Heart left ventricle (tissue), 16 donors: Measurements from ENCODE around the gene CSF1R. TPM values are rescaled to one million over a fixed set of nuclear protein-coding genes. Genes with fewer than 3 reads are reported as not detected.

ENCODE experiments used
- ATAC-seq, 4 donors: fragments of 200-7000 bp; cut with Tn5 transposase; one replicate each; pipeline ENCODE4 v1.9.1; 2020 to 2022; ENCODE audit warnings: moderate library complexity in 4 of 4, mild to moderate bottlenecking in 3 of 4, moderate number of reproducible peaks in 1 of 4
- DNase-seq, 5 donors: peaks; one replicate each; pipeline ENCODE4 v3.0.0-alpha.2; 2020
- H3K27ac ChIP-seq, 12 donors: fragments of 200-600 bp; sonication (generic) in 4 of 12; one replicate each; pipeline versions ENCODE4 v1.5.0 to v1.8.0; 2016 to 2022; ENCODE audit warnings: mild to moderate bottlenecking in 2 of 12
- H3K27me3 ChIP-seq, 9 donors: fragments of 200-600 bp; sonication (generic) in 2 of 9; one replicate each; pipeline versions ENCODE4 v1.5.1 to v1.8.0; 2016 to 2022; ENCODE audit warnings: mild to moderate bottlenecking in 3 of 9
- H3K36me3 ChIP-seq, 9 donors: fragments of 200-600 bp; sonication (generic) in 2 of 9; one replicate each; pipeline versions ENCODE4 v1.5.0 to v1.8.0; 2018 to 2022; ENCODE audit warnings: mild to moderate bottlenecking in 2 of 9
- H3K4me1 ChIP-seq, 12 donors: fragments of 200-600 bp; sonication (generic) in 4 of 12; one replicate each; pipeline versions ENCODE4 v1.5.0 to v1.8.0; 2016 to 2022; ENCODE audit warnings: mild to moderate bottlenecking in 3 of 12
- H3K4me3 ChIP-seq, 12 donors: fragments of 200-600 bp; sonication (generic) in 4 of 12; one replicate each; pipeline versions ENCODE4 v1.5.0 to v1.8.0; 2017 to 2022; ENCODE audit warnings: mild to moderate bottlenecking in 9 of 12, moderate library complexity in 4 of 12
- H3K9me3 ChIP-seq, 12 donors: fragments of 200-600 bp; sonication (generic) in 4 of 12; one replicate each; pipeline versions ENCODE4 v1.5.0 to v1.8.0; 2016 to 2022; ENCODE audit warnings: mild to moderate bottlenecking in 1 of 12
- POLR2A ChIP-seq, 2 donors: fragments of 450-650 bp; IDR thresholded peaks; one replicate each; pipeline ENCODE4 v1.6.1; 2017; ENCODE audit warnings: antibody characterized with exemption in 2 of 2, mild to moderate bottlenecking in 2 of 2, moderate library complexity in 2 of 2
- WGBS, 4 donors: extraction: QIAGEN DNeasy Blood & Tissue Kit in 2 of 4; methylation state at CpG; one replicate each; pipeline versions ENCODE4 v1.1.5 to v1.1.7; 2013 to 2018; 5-methylcytosine and 5-hydroxymethylcytosine counted together
- intact Hi-C, 10 donors: fragments of 100-400 bp; cut with DNase I; formaldehyde crosslinking; loops; one replicate each; pipeline versions ENCODE4 v1.11.1 to v1.14.2; 2022
- polyA plus RNA-seq, 2 donors: library from polyadenylated mRNA; stranded (reverse); fragments of 200-250 nt; gene quantifications; one replicate each; pipeline ENCODE4 v1.2.3, GENCODE V29; 2013
- total RNA-seq, 9 donors: library from RNA; depleted of rRNA in 2 of 9; stranded (reverse); fragments of >200 nt in 2 of 9; fragmentation: NEBNext Ultra II Directional in 3 of 9; extraction: Animal tissue kit (Norgen Biotek cat#: 25700) in 3 of 9; gene quantifications; one replicate each; pipeline versions ENCODE4 v1.1.0 to v1.2.4, GENCODE V29; 2016 to 2023
- TF ChIP-seq, protein P1 (sequence below), 12 donors: fragments of 200-600 bp; sonication (generic) in 4 of 12; IDR thresholded peaks; one replicate each; pipeline versions ENCODE4 v1.5.0 to v1.8.0; 2018 to 2022; ENCODE audit warnings: antibody characterized with exemption in 12 of 12, mild to moderate bottlenecking in 5 of 12
- donor health status: ischemic (EF 13 %, LVEDD 7.1; RV severe dilation, severe dysfunction).
- donor health status: healthy with polysubstance abuse.
- donor health status: DM: no; HTN: yes; CAD: no.
- donor health status: DM: no; HTN: no; CAD: no.
- donor health status: ischemic (EF 25% LVEDD 6.9; RV normal size, moderate dysfunction).
- donor health status: ischemic (EF 25% LVEDD 5.7; RV mildly dilated, moderate dysfunction).
- donor health status: healthy.
- donor health status: DM: yes; HTN: yes; CAD: no.
- donor health status: ischemic (EF 35%, LVEDD 5.7; RV mildly dilated, moderate dysfunction).
- donor health status: nonischemic (EF 11% LVEDD 7.7; RV severe dilation, severe dysfunction).
- donor health status: DM: yes; HTN: yes; CAD: no.
- donor health status: PGD.
- donor health status: ischemic (EF 29% LVEDD 5.4; RV normal size, mild dysfunction).
- donor health status: nonischemic (EF 23%, LVEDD 6.1; RV moderate dilation, normal function).

The CSF1R gene
- total and polyA plus RNA-seq, 11 donors, result 5.0 to 143 (median 10.7) TPM

DNA sequence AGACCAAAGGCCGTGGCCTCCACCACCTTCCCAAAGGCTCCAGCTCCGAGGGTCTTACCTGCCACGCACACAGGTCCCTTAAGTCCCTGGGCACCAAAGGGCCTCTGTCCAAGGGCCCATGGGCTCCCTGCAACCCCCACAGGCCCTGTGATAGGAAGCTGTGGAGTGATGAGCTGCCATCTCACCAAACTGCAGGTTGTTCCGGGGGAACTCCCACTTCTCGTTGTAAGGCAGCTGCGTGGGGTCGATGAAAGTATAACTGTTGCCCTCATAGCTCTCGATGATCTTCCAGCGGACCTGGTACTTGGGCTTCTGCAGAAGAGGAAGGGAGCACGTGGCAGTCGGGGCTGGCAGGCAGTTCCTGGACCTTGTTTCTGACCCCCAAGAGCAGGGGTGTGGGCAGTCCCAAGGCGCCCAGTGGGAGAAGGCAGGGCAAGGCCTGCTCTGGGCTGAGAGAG lies 24.8 kb downstream of the CSF1R start:
- DNase-seq, result no peak
- Histone ChIP-seq H3K4me1 (peaks cover 0 to 65% (median 0%) of the 10 kb centered on the region in 12 donors), H3K4me3 (no peak overlapping the region), H3K36me3 (peaks cover 0 to 57% (median 0%) of the 10 kb centered on the region in 9 donors), H3K27me3 (no peaks in the 10 kb centered on the region), H3K27ac (no peak overlapping the region), H3K9me3 (no peaks in the 10 kb centered on the region)
- ATAC-seq, result no peak
- 93 to 96% (median 95%) methylated on average over 12 of the region's 12 CpGs for WGBS, 4 donors
- intact Hi-C loops, result no loop called here
- TF ChIP-seq POLR2A (IDR thresholded peaks at IDR 0.05), result no peak
- TF ChIP-seq, protein P1, sequence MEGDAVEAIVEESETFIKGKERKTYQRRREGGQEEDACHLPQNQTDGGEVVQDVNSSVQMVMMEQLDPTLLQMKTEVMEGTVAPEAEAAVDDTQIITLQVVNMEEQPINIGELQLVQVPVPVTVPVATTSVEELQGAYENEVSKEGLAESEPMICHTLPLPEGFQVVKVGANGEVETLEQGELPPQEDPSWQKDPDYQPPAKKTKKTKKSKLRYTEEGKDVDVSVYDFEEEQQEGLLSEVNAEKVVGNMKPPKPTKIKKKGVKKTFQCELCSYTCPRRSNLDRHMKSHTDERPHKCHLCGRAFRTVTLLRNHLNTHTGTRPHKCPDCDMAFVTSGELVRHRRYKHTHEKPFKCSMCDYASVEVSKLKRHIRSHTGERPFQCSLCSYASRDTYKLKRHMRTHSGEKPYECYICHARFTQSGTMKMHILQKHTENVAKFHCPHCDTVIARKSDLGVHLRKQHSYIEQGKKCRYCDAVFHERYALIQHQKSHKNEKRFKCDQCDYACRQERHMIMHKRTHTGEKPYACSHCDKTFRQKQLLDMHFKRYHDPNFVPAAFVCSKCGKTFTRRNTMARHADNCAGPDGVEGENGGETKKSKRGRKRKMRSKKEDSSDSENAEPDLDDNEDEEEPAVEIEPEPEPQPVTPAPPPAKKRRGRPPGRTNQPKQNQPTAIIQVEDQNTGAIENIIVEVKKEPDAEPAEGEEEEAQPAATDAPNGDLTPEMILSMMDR (IDR thresholded peaks at IDR 0.05), result no peak

DNA sequence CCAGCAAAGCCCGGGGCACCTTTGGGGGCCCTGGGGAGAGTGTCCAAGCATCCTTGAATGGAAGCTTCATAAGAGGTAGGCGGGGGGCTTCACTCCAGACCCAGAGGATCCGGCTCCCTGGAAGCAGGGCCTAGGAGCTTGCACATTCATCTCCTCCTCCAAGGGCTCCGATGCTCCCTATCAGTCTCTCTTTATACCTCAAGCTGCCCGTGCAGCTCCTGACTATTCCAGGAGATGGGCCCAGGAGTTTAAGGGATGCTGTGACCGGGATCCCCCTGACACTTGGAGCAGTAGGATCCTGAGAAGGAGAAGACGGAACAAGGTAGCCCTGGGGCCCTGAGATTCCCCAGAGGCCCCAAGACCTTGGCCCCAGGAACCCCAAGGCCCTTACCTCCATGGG lies 25.9 kb downstream of the CSF1R start:
- 79 to 90% (median 81%) methylated on average over 7 of the region's 7 CpGs for WGBS, 4 donors
- peak overlapping the region in 1 of 12 donors; percentile 1 for H3K27ac ChIP-seq
- H3K4me1 ChIP-seq, result peaks cover 0 to 55% (median 0%) of the 10 kb centered on the region in 12 donors
- TF ChIP-seq, protein P1 (IDR thresholded peaks at IDR 0.05), result no peak
- no peak for TF ChIP-seq POLR2A (IDR thresholded peaks at IDR 0.05)
- H3K27me3 ChIP-seq, result no peaks in the 10 kb centered on the region
- peak in 1 of 5 donors; percentile 15 for DNase-seq
- H3K4me3 ChIP-seq, result no peak overlapping the region
- ATAC-seq, result no peak
- no peaks in the 10 kb centered on the region for H3K9me3 ChIP-seq
- peaks cover 0 to 68% (median 0%) of the 10 kb centered on the region in 9 donors for H3K36me3 ChIP-seq
- intact Hi-C loops, result no loop called here

DNA sequence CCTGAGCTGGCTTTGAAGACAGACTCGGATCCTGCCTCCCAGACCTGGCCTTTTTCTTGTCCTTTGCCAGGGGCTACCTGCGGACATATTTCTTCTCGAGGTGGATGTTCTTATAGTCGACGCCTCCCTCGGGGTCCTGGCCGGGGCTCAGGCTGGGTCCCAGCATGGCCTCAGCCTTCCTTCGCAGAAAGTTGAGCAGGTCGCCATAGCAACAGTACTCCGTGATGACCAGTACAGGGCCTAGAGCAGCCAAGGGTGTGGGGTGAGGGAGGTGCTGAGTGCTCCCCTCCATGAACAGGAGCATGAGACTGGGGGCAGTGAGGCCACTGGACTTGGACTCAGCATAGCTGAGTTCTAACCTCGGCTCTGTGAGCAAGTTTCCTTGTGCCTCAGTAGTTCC lies 26.7 kb downstream of the CSF1R start:
- ATAC-seq, result no peak

DNA sequence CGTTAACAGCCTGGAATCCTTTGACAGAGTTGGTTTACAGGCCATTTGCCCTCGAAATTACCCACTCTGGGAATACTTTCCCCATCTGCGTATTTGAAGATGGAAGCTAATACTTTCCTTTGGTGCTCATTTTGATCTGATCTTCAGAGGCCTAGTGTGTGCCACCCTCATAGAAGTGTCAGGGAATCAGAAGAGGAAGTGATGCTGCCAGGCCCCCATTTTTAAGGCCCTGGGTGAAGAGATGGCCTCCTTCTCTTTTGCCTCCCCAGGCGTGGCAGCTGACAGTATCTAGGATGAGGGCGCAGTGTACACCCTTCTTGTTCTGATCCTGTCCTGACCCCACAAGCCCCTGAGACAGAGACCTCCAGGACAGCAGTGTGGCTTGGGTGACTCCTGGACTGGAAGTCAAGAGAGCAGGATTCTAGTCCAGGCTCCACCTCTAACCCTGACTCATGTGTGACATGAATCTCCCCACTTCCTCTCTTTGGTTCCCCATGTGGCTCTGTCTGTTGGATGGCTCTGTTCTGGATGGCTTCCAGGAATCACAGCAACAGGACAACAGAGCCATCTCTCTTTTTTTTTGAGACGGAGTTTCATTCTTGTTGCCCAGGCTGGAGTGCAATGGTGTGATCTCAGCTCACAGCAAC lies 27.8 kb downstream of the CSF1R start:
- Histone ChIP-seq H3K27me3 (no peaks in the 10 kb centered on the region), H3K4me3 (no peak overlapping the region), H3K27ac (peak overlapping the region in 3 of 12 donors; percentile 9 to 54 (median 24)), H3K36me3 (peaks cover 0 to 81% (median 15%) of the 10 kb centered on the region in 9 donors), H3K4me1 (peaks cover 0 to 54% (median 0%) of the 10 kb centered on the region in 12 donors), H3K9me3 (no peaks in the 10 kb centered on the region)
- TF ChIP-seq, protein P1 (IDR thresholded peaks at IDR 0.05), result no peak
- no peak for TF ChIP-seq POLR2A (IDR thresholded peaks at IDR 0.05)
- DNase-seq (peak in 2 of 5 donors; percentile 33 to 38), ATAC-seq (peak; percentile 26 to 65 (median 52))
- WGBS, 4 donors, result 82 to 90% (median 88%) methylated on average over 6 of the region's 6 CpGs
- intact Hi-C loops, result no loop called here

More for the DNA sequence above, 26.7 kb downstream of the CSF1R start:
- Histone ChIP-seq H3K27ac (no peak overlapping the region), H3K9me3 (no peaks in the 10 kb centered on the region), H3K4me3 (no peak overlapping the region), H3K4me1 (peaks cover 0 to 55% (median 0%) of the 10 kb centered on the region in 12 donors), H3K36me3 (peaks cover 0 to 75% (median 5%) of the 10 kb centered on the region in 9 donors), H3K27me3 (no peaks in the 10 kb centered on the region)
- WGBS, 4 donors, result 89 to 99% (median 92%) methylated on average over 11 of the region's 11 CpGs
- TF ChIP-seq POLR2A (IDR thresholded peaks at IDR 0.05), result no peak
- TF ChIP-seq, protein P1 (IDR thresholded peaks at IDR 0.05), result no peak
- DNase-seq, result peak in 1 of 5 donors; percentile 21
- intact Hi-C loops, result no loop called here
